Tibial nerve (tissue), 4 donors: ENCODE data around the gene EVI2B.

ENCODE experiments used
- EP300 ChIP-seq, 2 donors: sonication (generic); formaldehyde crosslinking; IDR thresholded peaks; one replicate each; pipeline ENCODE4 v1.6.1; 2017; ENCODE audit warnings: antibody characterized with exemption in 2 of 2, mild to moderate bottlenecking in 1 of 2
- TF ChIP-seq, protein P1 (sequence below), 5 experiments: fragments of 200-600 bp in 3 of 5; fragments of 450-650 bp in 2 of 5; sonication (generic) in 3 of 5; IDR thresholded peaks; one replicate each; pipeline ENCODE4 v1.5.1; 2016 to 2019; ENCODE audit warnings: antibody characterized with exemption in 5 of 5, mild to moderate bottlenecking in 3 of 5, moderate library complexity in 2 of 5

DNA sequence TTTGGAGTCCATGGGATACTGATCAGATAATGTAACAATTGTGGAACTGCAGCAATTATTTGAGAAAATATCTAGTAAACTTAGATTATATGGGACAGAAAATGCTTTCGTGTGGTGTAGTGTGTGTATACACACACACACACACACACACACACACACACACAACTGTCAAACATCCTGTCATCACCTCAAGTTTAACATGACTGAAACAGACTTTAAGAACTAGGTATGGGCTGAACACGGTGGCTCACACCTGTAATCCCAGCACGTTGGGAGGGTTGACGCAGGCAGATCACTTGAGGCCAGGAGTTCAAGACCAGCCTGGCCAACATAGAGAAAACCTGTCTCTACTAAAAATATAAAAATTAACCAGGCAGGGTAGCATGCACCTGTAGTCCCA, 8.1 kb upstream of the EVI2B start:
- TF ChIP-seq, protein P1, sequence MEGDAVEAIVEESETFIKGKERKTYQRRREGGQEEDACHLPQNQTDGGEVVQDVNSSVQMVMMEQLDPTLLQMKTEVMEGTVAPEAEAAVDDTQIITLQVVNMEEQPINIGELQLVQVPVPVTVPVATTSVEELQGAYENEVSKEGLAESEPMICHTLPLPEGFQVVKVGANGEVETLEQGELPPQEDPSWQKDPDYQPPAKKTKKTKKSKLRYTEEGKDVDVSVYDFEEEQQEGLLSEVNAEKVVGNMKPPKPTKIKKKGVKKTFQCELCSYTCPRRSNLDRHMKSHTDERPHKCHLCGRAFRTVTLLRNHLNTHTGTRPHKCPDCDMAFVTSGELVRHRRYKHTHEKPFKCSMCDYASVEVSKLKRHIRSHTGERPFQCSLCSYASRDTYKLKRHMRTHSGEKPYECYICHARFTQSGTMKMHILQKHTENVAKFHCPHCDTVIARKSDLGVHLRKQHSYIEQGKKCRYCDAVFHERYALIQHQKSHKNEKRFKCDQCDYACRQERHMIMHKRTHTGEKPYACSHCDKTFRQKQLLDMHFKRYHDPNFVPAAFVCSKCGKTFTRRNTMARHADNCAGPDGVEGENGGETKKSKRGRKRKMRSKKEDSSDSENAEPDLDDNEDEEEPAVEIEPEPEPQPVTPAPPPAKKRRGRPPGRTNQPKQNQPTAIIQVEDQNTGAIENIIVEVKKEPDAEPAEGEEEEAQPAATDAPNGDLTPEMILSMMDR (IDR thresholded peaks at IDR 0.05) = no peak
- no peak for TF ChIP-seq EP300 (IDR thresholded peaks at IDR 0.05)
